RKO (cell line): ENCODE results near the gene STX11.
"Not testable (repeated sequence)": the region's sequence is repeated elsewhere in the genome, so short reads cannot be mapped to it uniquely, and the experiment has no call there.

Source experiments
- DNase-seq: peaks from one replicate; pipeline ENCODE4 v3.0.0-alpha.2; 2016; ENCODE audit warnings: low spot score

STX11 gene

DNA sequence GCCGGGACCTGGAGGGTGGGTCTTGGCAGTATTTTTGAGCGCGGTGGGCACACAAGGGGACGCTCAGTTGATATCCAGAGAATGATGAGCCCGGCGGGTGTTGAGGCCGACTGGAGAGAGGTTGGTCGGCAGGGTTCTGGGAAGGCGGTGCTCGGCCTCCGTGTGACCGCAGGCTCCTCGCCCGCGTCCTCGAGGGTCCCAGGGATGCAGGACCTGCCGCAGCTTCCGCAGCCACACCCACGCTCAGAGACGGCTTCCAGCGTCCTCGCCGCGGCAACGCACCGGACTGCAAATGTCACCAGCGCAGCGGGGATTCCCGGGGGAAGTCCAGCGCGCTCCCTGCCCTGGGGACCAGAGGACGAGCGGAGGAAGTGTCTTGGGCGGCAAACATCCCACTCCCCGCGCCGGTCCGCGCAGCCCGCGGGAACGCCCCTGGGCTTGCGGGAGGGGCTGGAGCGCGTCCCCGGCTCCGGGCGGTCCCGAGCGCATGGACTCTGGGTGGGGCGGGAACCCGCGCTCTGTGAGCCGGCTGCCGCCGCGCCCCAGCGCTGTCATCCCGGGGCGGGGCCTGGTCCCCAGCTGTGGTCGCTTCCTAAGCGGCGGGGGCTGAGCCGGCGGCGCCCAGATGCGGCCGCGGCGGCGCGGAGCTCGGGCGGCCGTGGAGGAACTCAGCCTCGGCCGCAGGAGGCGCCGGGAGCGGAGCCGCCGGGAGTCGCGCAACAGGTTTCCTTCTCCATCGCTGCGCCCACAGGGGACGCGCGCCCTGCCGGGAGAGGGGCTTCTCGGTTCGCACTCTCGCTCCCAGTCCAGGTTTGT is at the start of gene STX11:
TSS of gene STX11 (plus strand) at position 624 of the 816 bp plus-strand sequence. CDS start 36,111 bp downstream, outside the sequence.
- DNase-seq: peak; percentile 56

DNA sequence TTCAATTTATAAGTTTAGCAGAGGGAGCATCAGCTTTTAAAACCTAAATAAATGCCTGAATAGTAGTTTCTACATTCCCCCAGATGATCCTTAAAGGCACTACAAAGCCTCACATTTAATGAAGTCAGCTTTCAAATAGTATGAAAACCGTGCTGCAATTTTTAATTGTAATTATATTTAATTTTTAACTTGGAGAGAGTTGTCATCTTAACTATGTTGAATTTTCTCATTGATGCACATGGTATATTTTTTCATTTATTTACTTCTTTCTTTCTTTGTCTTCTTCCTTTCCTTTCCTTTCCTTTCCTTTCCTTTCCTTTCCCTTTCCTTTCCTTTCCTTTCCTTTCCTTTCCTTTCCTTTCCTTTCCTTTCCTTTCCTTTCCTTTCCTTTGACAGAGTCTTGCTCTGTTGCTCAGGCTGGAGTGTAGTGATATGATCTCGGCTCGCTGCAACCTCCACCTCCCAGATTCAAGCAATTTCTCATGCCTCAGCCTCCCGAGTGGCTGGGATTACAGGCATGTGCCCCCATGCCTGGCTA is 47.2 kb upstream of the STX11 start:
- DNase-seq: no peak

DNA sequence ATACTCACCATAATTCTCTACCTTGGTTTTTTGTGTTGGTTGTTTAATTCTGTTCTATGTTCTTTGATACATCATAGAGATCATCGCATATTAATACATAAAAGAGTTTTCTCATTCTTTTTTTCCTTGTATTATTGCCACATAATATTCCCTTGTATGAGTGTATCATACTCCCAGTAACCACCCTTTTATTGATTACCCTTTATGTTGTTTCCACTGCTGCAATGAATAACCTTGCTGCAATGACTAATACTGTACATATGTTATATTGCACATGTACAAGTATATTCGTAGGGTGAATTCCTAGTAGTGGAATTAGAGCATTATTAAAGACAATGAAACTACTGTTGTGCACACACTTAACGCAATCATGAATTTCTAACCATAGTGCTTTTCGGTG is 45.8 kb upstream of the STX11 start:
- DNase-seq: no peak

- DNase-seq: peak; percentile 79
These were observed 45.3 kb upstream of the STX11 start for GRCh38 chr6:144104898-144105487.

DNA sequence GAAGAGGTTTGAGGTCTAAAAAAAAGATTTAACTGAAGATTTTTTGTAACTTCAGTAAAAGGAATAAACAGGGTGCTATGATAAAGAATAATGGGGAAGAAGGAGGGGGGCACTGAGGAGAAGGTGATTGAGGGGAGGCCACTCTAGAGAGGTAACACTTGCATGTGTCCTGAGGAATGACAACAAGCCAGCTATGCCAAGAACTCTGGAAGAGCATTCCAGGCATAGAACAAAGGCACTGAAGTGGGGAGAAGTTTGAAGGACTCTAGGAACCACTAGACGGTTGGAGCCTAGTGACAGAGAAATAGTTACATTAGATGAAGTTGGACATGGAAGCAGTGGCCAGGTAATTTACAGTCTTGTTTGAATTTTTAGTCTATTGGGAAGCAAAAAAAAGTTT is 44.1 kb upstream of the STX11 start:
- DNase-seq: no peak

- DNase-seq: no peak
These were observed 40.1 kb upstream of the STX11 start for GRCh38 chr6:144110210-144110609.

DNA sequence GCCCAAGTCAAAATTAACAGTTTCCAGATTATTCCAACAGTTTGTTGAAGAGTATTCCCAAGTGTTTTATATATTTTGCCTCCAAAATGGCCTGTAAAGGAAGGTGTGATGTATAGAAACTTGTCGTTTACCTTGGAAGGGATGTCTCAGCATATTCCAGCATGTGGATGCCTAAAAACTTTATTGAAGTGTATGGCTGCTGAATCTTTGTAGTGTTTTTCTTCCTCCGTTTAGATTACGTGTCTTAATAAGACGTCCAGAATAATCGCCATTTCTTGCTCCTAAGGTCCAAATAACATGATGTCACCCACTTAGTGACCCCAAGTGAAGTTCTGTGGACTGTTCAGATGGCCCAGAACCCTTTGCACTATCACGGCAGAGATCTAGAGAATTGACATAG is 37.0 kb upstream of the STX11 start:
- DNase-seq: no peak

DNA sequence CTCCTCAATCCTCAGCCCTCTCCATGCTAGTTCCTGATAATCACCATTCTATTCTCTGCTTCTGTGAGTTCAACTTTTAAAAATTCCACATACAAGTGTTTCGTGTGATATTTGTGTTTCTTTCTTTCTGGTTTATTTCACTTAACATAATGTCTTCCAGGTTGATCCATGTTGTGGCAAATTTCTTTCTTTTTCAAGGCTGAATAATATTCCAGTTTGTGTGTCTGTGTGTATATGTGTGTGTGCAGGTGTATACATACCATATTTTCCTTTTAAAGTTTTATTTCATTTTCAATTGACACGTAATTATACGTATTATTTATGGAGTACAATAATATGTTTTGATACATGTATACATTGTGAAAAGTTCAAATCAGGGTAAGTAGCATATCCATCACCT is 35.1 kb upstream of the STX11 start:
- DNase-seq: no peak

- DNase-seq: no peak
These were observed 30.9 kb upstream of the STX11 start for GRCh38 chr6:144119376-144119775.

DNA sequence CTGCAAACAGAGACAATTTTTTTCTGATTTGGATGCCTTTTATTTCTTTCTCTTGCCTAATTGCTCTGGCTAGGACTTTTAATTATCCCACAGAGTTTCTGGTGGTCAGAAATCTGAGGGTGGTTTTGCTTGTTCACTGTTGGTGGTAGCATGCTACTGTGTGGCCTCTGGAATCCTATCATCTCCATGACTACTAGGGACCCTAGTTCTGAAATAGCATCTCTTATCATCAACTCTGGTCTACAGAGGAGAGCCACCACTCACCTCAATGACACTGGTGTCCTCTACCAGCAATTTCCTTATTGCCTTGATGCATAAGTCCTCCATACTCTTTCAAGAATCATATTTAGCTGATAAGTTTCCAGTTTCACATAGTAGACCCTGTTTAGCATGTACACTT is 27.5 kb upstream of the STX11 start:
- no peak for DNase-seq

- no peak for DNase-seq
These were observed 26.9 kb upstream of the STX11 start for GRCh38 chr6:144123421-144123820.

- no peak for DNase-seq
These were observed 26.5 kb upstream of the STX11 start for GRCh38 chr6:144123836-144124235.

- DNase-seq: no peak
These were observed 23.2 kb upstream of the STX11 start for GRCh38 chr6:144127097-144127496.

- no peak for DNase-seq
These were observed 20.8 kb upstream of the STX11 start for GRCh38 chr6:144129469-144129868.

GRCh38 chr6:144131248-144131709 is 19.0 kb upstream of the STX11 start:
- DNase-seq: peak; percentile 89

- DNase-seq: not testable (repeated sequence)
These were observed 18.1 kb upstream of the STX11 start for GRCh38 chr6:144132167-144132690.

GRCh38 chr6:144133225-144133821 is 17.0 kb upstream of the STX11 start:
- DNase-seq: no peak

DNA sequence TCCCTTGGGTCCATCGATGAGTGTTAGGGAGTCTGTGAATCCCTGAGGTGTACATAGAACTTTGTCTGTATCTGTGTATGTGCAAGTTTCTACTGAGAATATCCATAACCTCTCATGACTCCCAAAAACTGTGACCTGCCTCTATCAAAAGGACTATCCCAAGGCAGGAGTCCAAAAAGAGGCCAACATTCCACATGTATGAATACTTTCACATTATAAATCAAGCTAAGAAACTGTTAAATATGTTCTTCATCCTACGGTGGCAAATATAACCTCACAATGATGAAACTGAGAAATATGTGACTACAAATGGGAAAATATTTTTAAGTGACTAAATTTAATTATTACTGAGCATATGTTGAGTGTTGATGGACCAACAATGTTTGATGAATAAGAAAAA is 16.1 kb upstream of the STX11 start:
- no peak for DNase-seq

- DNase-seq: no peak
These were observed 15.6 kb upstream of the STX11 start for GRCh38 chr6:144134737-144135136.

DNA sequence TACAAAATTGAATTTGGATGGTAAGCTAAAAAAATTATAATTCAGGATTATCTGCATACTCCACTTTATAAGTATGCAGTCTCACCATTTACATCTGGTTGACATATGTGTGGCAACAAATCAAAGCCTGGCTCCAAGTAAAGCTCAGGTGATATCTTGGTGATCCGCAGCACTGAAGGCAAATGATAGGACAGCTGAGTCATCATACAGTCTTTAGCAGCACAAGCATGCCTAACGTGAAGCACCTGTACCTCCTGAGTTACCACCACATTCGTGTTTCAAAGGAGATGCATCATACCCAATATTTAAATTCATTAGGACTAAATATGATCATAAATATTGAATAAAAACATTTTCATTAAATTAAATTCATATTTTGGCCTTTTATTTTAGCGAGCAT is 11.8 kb upstream of the STX11 start:
- DNase-seq: no peak

DNA sequence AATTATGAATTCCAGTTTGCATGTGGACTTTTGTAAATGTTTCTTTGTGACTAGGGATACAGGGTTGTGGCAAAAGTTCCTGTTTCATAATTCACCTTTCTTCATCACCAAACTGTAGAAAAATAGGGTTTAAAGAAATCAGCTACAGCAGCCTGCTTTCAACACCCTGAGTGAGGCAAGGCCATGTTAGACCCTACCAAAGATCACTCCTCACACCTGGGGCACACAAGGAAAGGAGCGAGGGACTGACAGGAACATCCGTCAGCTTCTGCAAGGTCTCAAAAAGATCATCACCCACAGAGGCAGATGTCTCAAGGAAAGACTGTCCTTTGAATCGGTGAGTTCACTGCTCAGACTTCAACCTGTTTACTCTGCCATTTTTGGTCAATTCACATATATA is 10.5 kb upstream of the STX11 start:
- no peak for DNase-seq

DNA sequence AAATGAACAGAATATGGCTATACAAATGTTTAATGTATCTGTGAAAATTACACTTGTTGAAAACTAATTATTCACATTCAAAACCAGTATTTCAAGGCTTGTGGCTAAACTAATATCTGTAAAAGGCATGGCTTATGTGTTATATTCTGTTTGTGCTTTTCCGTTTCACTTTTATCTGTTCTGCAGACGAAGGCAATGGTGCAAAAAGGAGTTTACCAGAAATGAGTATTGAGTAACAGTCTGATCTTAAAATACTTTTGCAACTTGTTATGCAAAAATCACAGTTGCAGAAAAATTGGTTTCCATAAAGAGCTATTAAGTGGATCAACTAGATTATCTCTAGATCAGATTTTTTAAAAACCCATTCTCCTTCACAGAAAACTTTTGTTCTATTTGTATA is 9.4 kb upstream of the STX11 start:
- no peak for DNase-seq

DNA sequence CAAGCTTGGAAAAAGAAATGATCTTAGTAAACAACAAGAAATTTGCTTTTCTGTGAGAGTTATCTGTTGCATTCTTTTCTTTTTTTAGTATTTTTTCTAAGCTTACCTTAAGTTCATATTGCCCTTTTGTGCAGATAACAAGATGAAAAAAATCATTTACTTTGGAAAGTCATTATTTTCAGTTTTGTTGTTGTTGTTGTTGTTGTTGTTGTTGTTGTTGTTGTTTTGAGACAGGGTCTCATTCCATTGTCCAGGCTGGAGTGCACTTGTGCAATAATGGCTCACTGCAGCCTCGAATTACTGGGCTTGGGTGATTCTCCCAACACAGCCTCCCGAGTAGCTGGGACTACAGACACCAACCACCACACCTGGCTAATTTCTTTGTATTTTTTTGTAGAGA is 8.8 kb upstream of the STX11 start:
- no peak for DNase-seq
